Measurements from ENCODE around the gene COMMD1. TPM values are rescaled to one million over a fixed set of nuclear protein-coding genes. Genes with fewer than 3 reads are reported as not detected.

COMMD1 gene
- total RNA-seq, 2 experiments from 2014 or later, result 11.5 to 13.2 TPM

DNA sequence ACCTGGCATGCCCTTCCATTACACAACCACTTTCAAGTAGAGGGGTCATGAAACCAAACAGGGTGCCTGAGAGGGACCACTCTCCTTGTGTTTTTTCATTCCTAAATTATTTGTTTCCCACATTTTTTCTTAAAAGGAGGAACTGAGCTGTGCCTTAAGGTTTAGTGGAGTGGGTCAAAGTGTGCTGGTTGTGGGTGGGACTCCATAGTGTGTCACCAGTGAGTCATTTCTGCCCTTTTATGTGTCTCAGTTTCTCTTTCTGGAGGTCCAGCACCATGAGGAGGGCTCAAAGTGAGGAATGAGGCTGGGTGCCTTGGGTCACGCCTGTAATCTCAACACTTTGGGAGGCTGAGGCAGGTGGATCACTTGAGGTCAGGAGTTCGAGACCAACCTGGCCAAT lies 37.8 kb downstream of the COMMD1 start:
- no peak overlapping the region for H3K4me3 Mint-ChIP-seq
- no peak overlapping the region for H3K27ac Mint-ChIP-seq
- H3K36me3 Mint-ChIP-seq (ENCODE audit: low read depth), result peaks cover 14% of the 10 kb centered on the region
- H3K27me3 Mint-ChIP-seq, result no peaks in the 10 kb centered on the region
- DNase-seq (no peak), ATAC-seq (ENCODE audit: poor library complexity) (no peak)
- intact Hi-C loops (cut with DNase I, micrococcal nuclease), result no loop called here
- no peak overlapping the region for H3K27ac ChIP-seq (ENCODE audit: low read depth in 1 of 2, low read length in 2 of 2)
- no peaks in the 10 kb centered on the region for H3K9me3 ChIP-seq (ENCODE audit: control insufficient read depth in 1 of 2, insufficient read depth in 1 of 2, low read length in 2 of 2)
- no peaks in the 10 kb centered on the region for H3K36me3 ChIP-seq (ENCODE audit: insufficient read depth, low read length)
- ChIA-PET CTCF (no interaction called here), POLR2A (no interaction called here)
- no peaks in the 10 kb centered on the region for H3K9me3 Mint-ChIP-seq
- TF ChIP-seq, protein P1, sequence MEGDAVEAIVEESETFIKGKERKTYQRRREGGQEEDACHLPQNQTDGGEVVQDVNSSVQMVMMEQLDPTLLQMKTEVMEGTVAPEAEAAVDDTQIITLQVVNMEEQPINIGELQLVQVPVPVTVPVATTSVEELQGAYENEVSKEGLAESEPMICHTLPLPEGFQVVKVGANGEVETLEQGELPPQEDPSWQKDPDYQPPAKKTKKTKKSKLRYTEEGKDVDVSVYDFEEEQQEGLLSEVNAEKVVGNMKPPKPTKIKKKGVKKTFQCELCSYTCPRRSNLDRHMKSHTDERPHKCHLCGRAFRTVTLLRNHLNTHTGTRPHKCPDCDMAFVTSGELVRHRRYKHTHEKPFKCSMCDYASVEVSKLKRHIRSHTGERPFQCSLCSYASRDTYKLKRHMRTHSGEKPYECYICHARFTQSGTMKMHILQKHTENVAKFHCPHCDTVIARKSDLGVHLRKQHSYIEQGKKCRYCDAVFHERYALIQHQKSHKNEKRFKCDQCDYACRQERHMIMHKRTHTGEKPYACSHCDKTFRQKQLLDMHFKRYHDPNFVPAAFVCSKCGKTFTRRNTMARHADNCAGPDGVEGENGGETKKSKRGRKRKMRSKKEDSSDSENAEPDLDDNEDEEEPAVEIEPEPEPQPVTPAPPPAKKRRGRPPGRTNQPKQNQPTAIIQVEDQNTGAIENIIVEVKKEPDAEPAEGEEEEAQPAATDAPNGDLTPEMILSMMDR (IDR thresholded peaks at IDR 0.05), result no peak
- H3K4me3 ChIP-seq (ENCODE audit: low read length), result no peak overlapping the region
- H3K27me3 ChIP-seq (ENCODE audit: control insufficient read depth in 1 of 2, insufficient read depth in 2 of 2, low read length in 2 of 2), result no peaks in the 10 kb centered on the region
- H3K4me1 ChIP-seq (ENCODE audit: insufficient read depth, low read length), result no peaks in the 10 kb centered on the region
- no peaks in the 10 kb centered on the region for H3K4me1 Mint-ChIP-seq (ENCODE audit: low read depth)

GRCh38 chr2:61946666-61947065 lies 41.2 kb downstream of the COMMD1 start:
- DNase-seq, result no peak
- intact Hi-C loops (cut with DNase I, micrococcal nuclease), result no loop called here
- no peaks in the 10 kb centered on the region for H3K27me3 Mint-ChIP-seq
- ATAC-seq (ENCODE audit: poor library complexity), result no peak
- Histone ChIP-seq H3K9me3 (ENCODE audit: control insufficient read depth in 1 of 2, insufficient read depth in 1 of 2, low read length in 2 of 2) (no peaks in the 10 kb centered on the region), H3K27me3 (ENCODE audit: control insufficient read depth in 1 of 2, insufficient read depth in 2 of 2, low read length in 2 of 2) (no peaks in the 10 kb centered on the region), H3K4me3 (ENCODE audit: low read length) (no peak overlapping the region), H3K27ac (ENCODE audit: low read depth in 1 of 2, low read length in 2 of 2) (no peak overlapping the region), H3K36me3 (ENCODE audit: insufficient read depth, low read length) (peaks cover 3% of the 10 kb centered on the region), H3K4me1 (ENCODE audit: insufficient read depth, low read length) (no peaks in the 10 kb centered on the region)
- peaks cover 32% of the 10 kb centered on the region for H3K36me3 Mint-ChIP-seq (ENCODE audit: low read depth)
- H3K4me3 Mint-ChIP-seq, result no peak overlapping the region
- ChIA-PET CTCF (no interaction called here), POLR2A (no interaction called here)
- peaks cover 2% of the 10 kb centered on the region for H3K9me3 Mint-ChIP-seq
- TF ChIP-seq, protein P1 (IDR thresholded peaks at IDR 0.05), result no peak
- H3K27ac Mint-ChIP-seq, result no peak overlapping the region
- no peaks in the 10 kb centered on the region for H3K4me1 Mint-ChIP-seq (ENCODE audit: low read depth)

GRCh38 chr2:61948661-61949457 lies 43.4 kb downstream of the COMMD1 start:
- H3K27ac Mint-ChIP-seq, result no peak overlapping the region

More at GRCh38 chr2:61948661-61949457, 43.4 kb downstream of the COMMD1 start:
- DNase-seq, result no peak
- Mint-ChIP-seq H3K27me3 (no peaks in the 10 kb centered on the region), H3K36me3 (ENCODE audit: low read depth) (peaks cover 38% of the 10 kb centered on the region), H3K9me3 (peaks cover 5% of the 10 kb centered on the region), H3K4me1 (ENCODE audit: low read depth) (no peaks in the 10 kb centered on the region), H3K4me3 (no peak overlapping the region)
- Histone ChIP-seq H3K27me3 (ENCODE audit: control insufficient read depth in 1 of 2, insufficient read depth in 2 of 2, low read length in 2 of 2) (no peaks in the 10 kb centered on the region), H3K9me3 (ENCODE audit: control insufficient read depth in 1 of 2, insufficient read depth in 1 of 2, low read length in 2 of 2) (no peaks in the 10 kb centered on the region), H3K36me3 (ENCODE audit: insufficient read depth, low read length) (peaks cover 3% of the 10 kb centered on the region), H3K4me1 (ENCODE audit: insufficient read depth, low read length) (no peaks in the 10 kb centered on the region), H3K4me3 (ENCODE audit: low read length) (no peak overlapping the region), H3K27ac (ENCODE audit: low read depth in 1 of 2, low read length in 2 of 2) (no peak overlapping the region)
- TF ChIP-seq, protein P1 (IDR thresholded peaks at IDR 0.05), result no peak
- POLR2A ChIA-PET, result interaction anchor here (0.7 kb wide), 1 partner anchor 17 kb away, joined by 3 read pairs; no protein-coding TSS in a partner anchor
- no peak for ATAC-seq (ENCODE audit: poor library complexity)
- CTCF ChIA-PET, result no interaction called here
- intact Hi-C loops (cut with DNase I, micrococcal nuclease), result no loop called here
